Measurements from ENCODE around the gene CCDC85C. TPM values are rescaled to one million over a fixed set of nuclear protein-coding genes. Genes with fewer than 3 reads are reported as not detected.

CCDC85C gene
- total and polyA plus RNA-seq, 10 of the 15 experiments (the other 5 are each of a cell fraction or from before 2014, with no cell fraction given): 0.03 to 3.6 (median 1.1) TPM

DNA sequence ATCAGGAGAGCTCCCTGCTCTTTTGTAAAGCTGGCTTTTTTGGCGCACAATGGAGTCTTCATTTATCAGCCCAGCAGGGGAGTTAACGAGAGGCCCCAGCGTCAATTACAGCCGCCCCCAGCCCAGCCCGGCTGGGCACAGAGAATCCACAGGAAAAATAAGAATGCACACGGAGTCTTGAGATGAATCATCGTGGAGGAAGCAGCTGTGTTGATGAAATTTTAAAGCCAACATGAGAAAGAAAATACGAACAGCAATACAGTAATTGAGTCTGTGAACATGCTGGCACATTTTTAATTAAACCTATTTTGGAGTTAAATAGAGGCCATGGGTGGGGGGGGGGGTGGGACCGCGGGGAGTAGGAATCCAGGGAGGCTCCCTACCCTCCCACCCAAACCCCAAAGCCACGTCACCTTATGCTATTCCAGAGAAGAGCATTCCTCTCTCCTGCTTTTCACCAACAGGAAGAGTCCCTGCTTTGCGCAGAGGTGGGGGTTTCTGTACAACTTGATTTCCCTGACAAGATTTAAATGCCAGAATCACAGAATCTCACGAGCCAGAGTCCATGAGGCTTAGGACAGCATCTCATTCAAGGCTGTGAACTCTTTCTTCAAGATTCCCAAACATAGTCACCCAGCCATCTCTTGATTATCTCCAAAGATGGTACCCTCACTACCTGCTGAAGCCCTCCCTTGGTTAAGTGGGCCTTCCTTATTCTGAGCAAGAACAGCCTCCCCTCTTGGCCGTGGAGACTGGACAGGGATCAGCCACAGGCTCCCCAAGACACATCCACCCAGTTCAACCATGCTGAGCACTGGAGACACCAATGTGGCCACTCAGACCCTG is 72.5 kb downstream of the CCDC85C start:
- H3K36me3 ChIP-seq (ENCODE audit: control insufficient read depth in 2 of 2, insufficient read depth in 2 of 2, low read length in 1 of 2): no peaks in the 10 kb centered on the region
- SMC1A ChIA-PET (ENCODE audit: uncharacterized antibody, unreplicated experiment): interaction anchor here (0.7 kb wide), 1 partner anchor 531 kb away, joined by 3 read pairs; no protein-coding TSS in a partner anchor
- no peaks in the 10 kb centered on the region for H3K9me3 ChIP-seq (replicated peaks; ENCODE audit: control insufficient read depth, insufficient read depth, low read length)
- no peak for FAIRE-seq
- no peaks in the 10 kb centered on the region for H3K4me1 ChIP-seq (ENCODE audit: control insufficient read depth, insufficient read depth, low read length)
- H2AFZ ChIP-seq (ENCODE audit: control insufficient read depth, low read depth, low read length): no peak overlapping the region
- no peaks in the 10 kb centered on the region for H4K20me1 ChIP-seq (ENCODE audit: control insufficient read depth, insufficient read depth)
- in situ Hi-C loops (cut with MboI) (no loop called here), intact Hi-C loops (cut with micrococcal nuclease; ENCODE audit: unreplicated experiment) (no loop called here)
- ATAC-seq: no peak
- H3K4me3 ChIP-seq: no peak overlapping the region
- H3K27me3 ChIP-seq (replicated peaks in 1 of 2; ENCODE audit: control insufficient read depth in 2 of 2, insufficient read depth in 2 of 2, low read length in 1 of 2): no peaks in the 10 kb centered on the region
- CTCF ChIA-PET: no interaction called here
- RAD21 ChIA-PET (ENCODE audit: unreplicated experiment): interaction anchor here (1.2 kb wide), 1 partner anchor 74 kb away, joined by 4 read pairs; no protein-coding TSS in a partner anchor
- no peak overlapping the region for H3K27ac ChIP-seq (ENCODE audit: control insufficient read depth, insufficient read depth)
- DNase-seq (ENCODE audit: low read depth, low spot score): no peak
- H3K9ac ChIP-seq (ENCODE audit: control insufficient read depth, insufficient read depth, low read length): no peak overlapping the region
- H3K79me2 ChIP-seq (ENCODE audit: control insufficient read depth, insufficient read depth, low read length): no peaks in the 10 kb centered on the region
- 9% methylated on average over 12 of the region's 14 CpGs for WGBS (ENCODE audit: insufficient coverage, insufficient replicate concordance, low lambda C conversion rate, missing lambda C conversion rate)
- BruUV-seq (replicated peaks): no TSS peak
- POLR2A ChIA-PET: no interaction called here
- no peak overlapping the region for H3K4me2 ChIP-seq (ENCODE audit: control insufficient read depth, insufficient read depth)
- TF ChIP-seq BHLHE40 (IDR thresholded peaks at IDR 0.05; ENCODE audit: borderline replicate concordance in 1 of 2, low read depth in 2 of 2, low read length in 1 of 2): no peak
- TF ChIP-seq, protein P1, sequence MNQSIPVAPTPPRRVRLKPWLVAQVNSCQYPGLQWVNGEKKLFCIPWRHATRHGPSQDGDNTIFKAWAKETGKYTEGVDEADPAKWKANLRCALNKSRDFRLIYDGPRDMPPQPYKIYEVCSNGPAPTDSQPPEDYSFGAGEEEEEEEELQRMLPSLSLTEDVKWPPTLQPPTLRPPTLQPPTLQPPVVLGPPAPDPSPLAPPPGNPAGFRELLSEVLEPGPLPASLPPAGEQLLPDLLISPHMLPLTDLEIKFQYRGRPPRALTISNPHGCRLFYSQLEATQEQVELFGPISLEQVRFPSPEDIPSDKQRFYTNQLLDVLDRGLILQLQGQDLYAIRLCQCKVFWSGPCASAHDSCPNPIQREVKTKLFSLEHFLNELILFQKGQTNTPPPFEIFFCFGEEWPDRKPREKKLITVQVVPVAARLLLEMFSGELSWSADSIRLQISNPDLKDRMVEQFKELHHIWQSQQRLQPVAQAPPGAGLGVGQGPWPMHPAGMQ (IDR thresholded peaks at IDR 0.05; ENCODE audit: borderline replicate concordance): no peak
- no peak for TF ChIP-seq RELB (IDR thresholded peaks at IDR 0.05; ENCODE audit: low read depth)
- no peak for TF ChIP-seq LARP7 (IDR thresholded peaks at IDR 0.05)
- TF ChIP-seq REST (IDR thresholded peaks at IDR 0.05; ENCODE audit: low read depth, low read length): no peak
- TF ChIP-seq JUNB (IDR thresholded peaks at IDR 0.05): no peak
- no peak for TF ChIP-seq CUX1 (IDR thresholded peaks at IDR 0.05; ENCODE audit: insufficient replicate concordance, low read depth, low read length)
- no peak for TF ChIP-seq SMAD1 (IDR thresholded peaks at IDR 0.05; ENCODE audit: low read depth, partially characterized antibody)

All from GM12878 (cell line).